Central memory CD4-positive, alpha-beta T cell (primary cell): ENCODE measurements around the gene PDCD1LG2.
A peak's percentile ranks its signal among the peaks of the same experiment; 100 is the strongest.
"Not testable (repeated sequence)": the region's sequence is repeated elsewhere in the genome, so short reads cannot be mapped to it uniquely, and the experiment has no call there.

ENCODE experiments used
- DNase-seq: peaks from one replicate; pipeline ENCODE4 v3.0.0; 2022

Gene PDCD1LG2

DNA sequence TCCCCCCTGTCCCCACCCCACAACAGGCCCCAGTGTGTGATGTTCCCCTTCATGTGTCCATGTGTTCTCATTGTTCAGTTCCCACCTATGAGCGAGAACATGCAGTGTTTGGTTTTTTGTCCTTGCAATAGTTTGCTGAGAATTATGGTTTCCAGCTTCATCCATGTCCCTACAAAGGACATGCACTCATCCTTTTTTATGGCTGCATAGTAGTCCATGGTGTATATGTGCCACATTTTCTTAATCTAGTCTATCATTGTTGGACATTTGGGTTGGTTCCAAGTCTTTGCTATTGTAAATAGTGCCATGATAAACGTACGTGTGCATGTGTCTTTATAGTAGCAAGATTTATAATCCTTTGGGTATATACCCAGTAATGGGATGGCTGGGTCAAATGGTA lies 15.6 kb upstream of the PDCD1LG2 start:
- not testable (repeated sequence) for DNase-seq

DNA sequence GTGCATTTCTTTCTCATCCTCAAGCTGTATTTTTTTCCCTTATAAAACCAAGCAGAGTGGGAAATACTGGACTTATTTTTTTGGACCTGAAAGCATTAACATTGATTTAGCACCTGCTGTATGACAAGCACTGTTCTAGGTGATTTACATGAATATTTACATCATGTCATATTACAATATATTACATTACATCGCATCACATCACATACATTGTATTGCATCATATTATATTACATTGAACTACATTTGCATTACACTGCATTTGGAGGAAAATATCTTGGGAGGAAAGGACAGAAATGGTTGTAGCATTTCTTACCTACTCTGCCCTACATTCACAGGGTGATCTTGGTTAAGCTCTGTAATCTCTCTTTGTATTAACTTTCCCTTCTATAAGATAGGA lies 11.2 kb upstream of the PDCD1LG2 start:
- no peak for DNase-seq

DNA sequence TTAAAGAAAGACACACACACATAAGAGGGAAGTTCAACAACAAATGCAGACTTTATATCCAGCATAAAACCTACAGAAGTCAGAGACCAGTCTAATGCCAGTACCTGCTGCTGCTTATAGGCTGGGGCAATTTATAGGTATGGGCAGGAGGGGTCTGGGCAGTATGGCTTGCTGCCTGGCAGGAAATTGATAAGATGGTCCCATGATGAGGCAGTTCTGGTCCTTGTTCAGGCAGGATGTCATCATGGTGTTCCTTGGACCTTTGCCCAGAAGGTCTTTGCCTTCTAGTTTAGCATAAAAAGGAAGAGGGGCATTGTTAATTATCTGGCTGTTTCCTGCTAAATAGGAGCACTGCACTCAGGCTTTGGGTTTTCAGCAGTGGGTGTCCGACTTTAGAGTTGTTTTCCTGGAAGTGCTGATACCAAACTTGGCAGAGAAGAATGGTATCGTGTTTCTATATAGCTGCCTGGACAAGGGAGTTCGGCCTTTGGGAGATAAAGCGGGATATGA lies 10.4 kb upstream of the PDCD1LG2 start:
- DNase-seq = no peak

DNA sequence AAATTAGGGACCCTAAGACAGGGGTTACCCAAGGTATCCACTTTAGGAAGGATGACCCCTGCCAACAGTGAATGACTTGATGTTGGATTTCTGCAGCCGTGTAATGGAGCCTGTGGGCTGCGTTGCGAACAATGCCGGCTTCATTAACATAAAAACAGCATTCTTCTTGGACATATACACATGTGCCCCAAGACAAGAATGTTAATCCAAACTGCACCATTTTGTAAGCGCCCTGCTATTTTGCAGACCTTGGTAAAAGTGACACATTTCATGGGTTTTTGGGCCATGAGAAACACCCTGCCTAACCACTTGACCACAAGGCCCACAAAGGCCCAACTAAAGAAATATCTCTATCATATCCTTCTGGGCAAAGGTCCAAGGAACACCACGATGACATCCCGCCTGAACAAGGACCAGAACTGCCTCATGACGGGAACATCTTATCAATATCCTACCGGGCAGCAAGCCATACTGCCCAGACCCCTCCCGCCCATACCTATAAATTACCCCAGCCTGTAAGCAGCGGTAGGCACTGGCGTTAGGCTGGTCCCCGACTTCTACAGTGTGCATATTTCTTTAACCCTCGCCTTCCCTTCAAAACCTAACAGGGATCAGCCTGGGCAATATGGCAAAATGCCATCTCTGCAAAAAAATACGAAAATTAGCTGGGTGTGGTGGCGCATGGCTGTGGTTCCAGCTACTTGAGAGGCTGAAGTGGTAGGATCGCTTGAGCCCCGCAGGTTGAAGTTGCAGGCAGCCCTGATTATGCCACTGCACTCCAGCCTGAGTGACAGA lies 9.7 kb upstream of the PDCD1LG2 start:
- no peak for DNase-seq

DNA sequence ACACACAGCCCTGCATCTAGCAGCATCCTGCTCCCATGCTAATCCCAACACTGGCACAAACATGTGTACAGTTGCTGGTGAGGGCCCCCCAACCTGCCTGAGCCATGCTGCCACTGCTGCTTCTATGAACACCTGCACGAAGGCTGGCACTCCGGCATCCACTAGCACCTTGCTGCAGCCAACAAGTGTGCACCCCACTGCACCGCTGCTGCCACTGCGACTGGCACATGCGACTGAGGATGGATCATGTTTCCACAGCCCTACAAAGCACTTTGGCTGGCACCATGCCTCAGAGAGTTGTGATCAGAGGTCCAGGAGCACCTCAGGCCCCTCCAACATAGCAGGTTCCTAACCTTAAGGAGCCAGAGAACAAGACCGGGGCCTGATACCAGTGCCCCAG lies 7.8 kb upstream of the PDCD1LG2 start:
- DNase-seq = no peak

DNA sequence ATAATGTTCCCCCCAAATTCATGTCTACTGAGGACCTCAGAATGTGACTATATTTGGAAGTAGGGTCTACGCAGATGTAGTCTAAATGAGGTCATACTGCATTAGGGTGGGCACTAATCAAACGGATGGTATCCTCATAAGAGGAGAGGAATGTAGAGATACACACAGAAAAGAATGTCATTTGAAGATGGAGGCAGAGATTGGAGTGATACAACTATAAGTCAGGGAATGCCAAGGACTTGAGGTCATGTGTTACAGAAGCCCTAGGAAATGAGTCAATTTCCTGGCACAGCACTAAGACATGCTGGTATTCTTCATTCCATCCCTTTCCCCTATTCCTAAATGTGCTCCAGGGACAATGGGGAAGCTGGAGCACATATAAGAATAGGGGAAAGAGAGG lies 758 bp upstream of the PDCD1LG2 start:
- no peak for DNase-seq

DNA sequence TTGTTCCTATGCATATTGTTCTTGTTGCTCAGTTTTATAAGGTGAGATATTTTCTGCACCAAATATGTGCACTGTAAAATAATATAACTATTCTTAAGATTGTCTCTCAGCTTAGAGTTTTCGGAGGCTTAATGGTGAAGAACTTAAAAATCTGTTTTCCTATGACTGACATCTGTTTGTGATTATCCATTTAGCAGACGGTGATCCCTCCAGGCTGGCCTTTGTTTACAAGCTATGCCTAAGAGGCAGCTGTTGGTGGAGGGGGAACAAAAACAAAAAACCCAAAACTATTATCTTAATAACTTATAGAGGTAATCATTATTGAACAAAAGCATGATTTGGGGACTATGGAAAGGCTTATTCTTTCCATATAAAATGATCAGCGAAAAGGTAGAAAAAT lies 658 bp downstream of the PDCD1LG2 start:
- DNase-seq = no peak

DNA sequence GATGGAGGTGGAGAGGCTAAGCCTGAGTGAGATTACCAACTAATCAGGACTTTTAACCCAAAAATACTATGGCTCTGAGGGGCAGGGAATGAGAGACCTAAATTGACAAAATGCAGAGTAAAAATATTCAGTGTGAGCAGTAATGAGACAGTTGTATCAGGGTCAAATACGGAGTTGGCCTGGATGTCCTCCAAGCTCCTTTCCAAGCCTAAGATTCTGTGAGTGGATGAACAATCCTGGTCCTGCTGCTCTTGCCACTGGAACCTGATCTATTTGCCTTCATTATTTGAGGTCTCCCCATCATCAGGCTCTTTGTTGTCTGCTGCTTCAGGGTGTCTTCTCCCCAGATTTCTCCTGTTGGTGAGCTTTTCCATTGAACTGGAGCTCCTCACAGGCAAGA lies 1.1 kb downstream of the PDCD1LG2 start:
- no peak for DNase-seq

DNA sequence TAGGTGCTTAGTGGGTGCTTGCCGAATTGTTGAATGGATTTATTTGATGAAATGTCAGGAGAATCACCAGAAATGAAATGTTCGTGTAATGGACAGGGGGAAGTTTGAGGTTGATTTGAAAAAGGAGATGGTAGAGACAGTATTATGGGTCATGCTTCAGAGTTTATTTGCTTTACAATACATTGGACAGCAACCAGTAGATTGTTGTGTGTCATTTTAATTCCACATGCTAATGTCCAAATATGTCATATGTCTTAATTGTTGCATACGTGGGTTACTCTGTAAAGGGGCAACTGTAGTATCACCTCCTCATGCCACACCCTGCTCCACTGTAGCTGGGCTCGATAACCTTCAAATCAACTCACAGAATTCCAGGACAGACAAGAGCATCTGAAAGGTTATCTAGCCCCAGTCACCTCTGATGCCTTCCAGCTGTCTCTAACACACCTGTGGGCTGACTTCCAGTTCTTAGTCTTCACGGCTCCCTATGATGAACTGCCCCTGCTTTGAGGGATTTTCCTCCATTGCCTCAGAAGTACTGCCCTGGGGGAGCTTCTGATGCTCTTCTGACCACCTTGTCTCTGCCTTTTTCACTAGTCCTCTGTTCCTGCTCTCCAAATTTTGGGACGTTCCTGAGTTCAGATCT lies 1.7 kb downstream of the PDCD1LG2 start:
- DNase-seq = no peak

DNA sequence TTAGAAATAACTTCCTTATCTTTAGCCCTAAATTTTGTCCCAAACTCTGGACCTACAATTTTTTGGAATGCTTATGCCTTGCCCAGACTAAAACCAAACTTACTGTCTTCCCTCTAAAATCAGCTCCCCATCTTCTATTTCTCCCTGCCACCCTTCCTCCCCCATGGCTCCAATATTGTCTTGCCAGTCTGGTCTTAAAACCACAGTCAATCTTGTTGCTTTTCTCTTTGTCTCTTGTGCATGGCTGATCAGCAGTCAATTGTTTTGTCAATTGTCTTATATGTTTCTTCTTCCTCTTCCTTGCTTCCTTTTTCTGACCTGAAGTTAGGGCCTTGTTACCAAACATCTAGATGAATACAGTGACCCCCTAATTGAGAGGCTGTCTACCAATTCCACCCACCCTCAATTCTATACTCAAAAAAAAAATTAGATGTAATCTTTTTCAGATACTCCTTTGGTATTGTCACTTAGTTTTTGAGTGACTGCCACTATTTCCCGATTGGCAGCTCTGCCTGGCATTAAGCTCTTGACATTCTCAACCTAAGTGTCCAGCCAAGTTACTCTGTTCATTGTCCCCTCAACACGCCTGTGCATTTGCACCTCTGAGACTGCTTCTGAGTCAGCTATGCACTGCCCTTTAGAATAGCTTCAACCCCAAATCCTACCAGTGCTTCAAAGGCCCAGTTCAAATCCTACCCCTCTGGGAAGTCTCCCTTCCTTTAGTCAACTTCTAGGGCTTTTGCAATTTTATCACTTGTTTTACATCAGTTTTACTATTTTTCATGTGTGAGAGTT lies 2.5 kb downstream of the PDCD1LG2 start:
- DNase-seq = no peak

DNA sequence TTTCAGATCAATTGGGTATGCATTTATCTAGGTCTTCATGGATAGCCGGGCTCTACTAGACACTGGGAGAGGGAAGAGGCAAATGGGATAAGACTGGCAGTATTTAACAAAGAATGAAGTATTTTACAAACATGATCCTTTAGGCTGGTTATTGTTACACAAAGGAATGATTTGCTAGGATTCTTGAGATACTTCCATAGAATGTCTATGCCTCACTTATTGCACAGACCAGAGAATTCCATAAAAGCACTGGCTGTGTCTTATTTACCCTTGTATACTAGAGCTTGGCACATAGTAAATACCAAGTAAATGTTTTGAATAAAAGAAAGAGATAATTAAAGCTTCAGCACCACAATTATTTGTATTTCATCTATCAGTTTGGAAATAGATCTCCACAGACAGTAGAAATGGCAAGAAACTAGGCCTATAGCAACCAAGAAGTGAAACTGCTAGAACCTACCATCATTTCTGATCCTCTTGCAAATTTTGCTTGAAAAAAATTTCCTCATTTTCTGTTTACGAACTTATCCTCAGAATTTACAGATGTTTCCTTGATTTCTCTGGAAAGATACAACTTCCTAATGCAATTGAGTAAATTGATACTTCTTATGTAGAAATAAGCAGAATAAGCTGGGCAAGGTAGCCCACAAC lies 3.8 kb downstream of the PDCD1LG2 start:
- DNase-seq = no peak

DNA sequence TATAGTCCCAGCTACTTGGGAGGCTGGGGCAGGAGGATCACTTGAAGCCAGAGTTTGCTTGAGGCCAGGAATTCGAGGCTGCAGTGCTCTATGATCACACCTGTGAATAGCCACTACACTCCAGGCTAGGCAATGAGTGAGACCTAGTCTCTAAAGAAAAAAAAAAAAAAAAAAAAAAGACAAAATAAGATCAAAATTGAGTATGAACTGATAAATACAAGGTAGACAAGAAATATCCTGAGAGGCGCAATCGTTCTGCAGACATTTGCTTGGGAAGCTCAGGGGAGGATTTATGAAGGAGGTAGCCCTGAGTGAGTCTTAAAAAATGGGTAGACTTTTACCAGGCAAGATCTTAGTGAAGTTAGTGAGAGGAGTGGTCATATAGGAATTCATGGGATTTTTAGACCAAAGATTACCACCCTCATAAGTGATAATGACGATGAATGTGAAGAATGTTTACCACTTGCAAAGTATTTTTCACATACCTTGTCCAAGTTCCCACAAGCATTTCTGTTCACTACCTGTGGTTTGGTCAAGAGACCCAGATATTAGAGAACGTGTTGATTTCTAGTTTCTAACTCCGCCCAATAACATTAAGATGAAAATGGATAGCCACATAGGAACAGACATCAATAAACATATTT lies 4.4 kb downstream of the PDCD1LG2 start:
- DNase-seq = no peak

DNA sequence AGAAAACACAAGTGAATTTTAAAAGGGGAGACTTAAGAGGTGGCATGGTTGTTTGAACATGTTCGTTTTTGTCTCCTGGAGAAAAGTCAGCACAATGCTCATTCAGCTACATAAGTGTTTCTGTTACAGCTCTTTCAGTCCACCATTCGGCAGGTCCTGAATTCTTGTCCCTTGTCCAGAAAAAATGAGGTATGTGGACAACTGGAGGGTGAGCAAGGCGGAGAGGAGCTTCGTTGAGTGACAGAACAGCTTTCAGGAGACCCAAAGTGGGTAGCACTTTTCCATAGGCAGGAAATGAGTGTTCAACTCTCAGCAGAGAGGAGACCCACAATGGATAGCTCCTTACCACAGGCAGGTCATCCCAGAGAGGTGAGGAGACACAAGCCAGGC lies 4.9 kb downstream of the PDCD1LG2 start:
- no peak for DNase-seq

DNA sequence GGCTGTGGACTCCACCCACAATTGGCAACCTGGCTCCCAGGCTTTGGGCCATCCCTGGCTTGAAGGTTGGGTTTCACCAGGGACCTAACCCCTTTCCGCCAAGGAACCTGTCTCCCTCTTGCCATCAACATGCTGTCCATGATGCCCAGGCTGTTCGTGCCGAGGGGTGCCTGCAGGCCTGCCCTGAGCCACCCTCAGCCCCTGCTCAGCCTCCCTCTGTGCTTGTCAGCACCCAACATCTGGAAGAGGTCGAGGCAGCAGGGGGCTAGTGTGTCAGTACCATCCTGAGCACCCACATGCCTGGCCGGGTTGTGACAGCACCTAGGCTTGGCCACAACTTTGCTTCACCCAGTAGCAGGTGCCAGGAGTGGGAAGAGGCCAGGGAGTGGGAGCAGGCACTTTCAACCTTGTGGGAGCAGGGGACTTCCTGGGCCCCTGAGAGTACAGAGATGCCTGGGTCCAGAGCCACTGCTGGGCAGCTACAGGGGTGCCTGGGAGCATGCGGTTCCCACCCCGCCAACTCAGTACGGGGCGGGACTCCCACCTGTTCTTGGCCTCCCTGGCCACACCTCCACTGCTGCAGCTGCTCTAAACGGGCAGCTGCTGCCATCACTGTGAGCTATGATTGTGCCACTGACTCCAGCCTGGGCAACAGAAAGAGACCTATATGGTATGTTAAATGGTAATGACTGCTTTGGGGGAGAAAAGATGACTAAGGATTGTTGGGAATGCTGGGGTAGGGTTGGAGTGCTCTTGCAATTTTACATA lies 6.3 kb downstream of the PDCD1LG2 start:
- DNase-seq = no peak

DNA sequence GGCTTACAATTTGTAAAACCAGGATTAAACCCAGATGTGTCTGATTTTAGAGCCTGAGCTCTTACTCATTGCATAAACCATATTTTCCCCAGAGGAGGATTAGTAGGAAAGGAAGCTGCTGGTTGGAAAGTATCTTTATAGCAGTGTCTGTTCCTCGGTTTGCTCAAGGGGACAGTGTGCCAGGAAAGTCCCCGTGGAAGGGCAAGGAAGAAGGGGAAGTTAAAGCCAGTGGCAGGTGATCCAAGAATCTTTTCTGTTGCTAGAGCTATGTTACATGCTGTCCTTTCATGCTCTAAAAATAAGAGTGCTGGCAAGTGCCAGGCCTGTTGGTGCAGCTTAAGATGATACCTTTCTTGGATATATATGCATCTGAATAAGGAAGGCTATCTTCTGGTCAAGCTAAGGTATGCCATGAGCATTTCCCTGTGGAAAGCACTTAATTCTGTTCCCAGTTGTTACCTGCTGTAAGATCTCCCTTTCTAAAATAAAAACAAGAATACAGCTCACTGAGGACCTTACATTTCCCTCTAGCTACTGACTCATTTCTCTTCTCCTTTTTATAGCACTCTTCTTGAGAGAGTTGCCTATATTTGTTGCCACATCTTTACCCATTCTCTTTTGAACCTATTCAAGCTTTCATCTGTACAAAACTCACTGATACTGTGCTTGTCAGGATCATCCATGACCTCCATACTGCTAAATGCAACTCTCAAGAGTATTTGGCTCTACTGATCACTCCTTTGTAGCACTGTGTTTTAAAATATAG lies 8.0 kb downstream of the PDCD1LG2 start:
- no peak for DNase-seq

DNA sequence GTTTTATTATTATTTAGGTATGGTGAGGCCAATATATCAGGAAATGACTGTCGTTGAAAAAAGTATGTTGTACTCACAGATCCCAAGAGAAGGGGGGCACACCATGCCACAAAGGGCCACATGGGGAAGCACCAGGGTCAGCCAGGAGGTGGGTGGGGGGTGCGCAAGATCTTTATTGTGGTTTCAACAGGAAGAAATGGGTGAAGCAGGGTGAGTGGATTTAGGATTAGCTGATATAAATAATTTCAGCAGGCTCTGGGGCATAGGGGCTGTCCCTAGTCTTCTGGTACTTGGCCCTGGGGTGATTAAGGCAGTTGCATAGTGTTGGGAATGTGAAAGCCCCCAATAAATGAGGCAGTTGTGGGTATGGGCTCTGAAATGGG lies 8.6 kb downstream of the PDCD1LG2 start:
- DNase-seq = no peak

DNA sequence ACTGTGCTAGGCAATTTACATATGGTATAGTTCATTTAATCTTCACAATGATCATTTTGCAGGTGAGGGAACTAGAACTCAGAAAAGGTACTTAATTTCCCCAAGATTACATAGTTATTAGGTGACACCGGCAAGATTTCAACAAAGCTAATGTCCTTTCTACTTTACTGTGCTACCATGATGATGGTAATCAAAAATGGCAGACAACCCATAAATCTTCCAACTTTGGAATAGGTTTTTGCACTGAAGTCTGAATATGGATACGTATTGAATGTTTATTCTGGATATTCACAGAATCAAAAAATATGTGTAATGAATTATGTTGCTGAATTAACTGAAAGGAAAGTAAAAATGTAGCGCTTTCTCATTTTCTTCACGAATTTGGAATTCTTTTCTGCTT lies 13.8 kb downstream of the PDCD1LG2 start:
- DNase-seq = no peak

DNA sequence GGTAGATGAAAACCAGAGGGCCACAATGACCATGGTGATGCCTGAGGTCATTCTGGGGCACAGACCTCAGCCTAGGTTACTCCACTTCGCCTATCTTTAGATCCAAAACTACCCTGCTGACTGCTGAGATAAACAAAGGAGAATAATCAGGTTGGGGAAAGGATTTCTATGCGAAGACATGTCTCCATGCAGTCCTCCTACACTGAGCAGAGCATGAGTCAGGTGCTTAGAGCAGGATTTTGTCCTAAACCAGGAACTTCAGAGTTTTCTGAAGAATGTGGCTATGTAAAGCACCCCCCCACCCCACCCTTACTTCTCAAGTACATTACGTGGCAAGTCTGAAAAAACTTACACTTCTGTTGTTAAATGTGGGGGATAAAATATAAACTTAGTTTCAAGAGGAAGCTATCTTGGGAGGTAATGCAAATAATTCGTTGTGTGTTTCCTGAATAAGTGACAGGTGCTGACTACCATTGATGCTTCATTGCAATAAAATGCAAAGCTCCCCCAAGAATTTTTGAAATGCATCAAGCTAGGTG lies 19.4 kb downstream of the PDCD1LG2 start:
- DNase-seq = no peak

DNA sequence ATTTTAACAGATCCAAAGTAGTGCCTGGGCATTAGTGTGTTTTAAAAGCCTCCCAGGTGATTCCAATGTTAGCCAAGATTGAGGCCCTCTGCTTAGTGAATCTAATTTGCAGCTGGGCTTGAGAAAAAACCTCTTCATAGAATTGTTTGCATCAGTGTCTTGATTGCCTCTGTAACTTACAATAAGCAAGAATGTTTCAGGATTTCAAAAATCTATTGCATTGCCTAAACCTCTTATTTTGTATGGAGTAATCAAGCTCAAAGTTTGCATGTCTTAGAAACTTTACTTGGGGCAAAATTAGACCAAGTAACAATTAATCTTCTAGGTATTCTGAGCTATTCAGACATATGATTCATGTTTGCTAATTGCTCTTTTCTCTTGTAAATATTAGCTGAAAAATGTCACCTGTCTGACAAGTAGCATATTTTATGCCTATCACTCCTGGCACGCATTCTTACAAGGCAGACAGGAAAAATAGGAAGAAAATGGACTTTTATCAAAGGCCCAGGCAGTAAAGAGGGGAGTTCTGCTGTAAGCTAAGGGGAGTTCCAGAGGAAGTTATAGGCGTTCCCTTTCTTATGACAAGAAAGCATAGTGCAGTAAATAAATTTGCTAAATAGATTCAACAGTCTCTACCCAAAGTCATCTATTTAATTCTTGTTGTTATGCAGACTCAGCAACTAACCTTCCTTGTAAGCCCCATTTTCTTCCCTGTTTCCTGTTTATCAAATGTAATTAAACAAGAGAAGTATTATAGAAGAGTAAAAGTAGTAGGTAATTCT lies 21.0 kb downstream of the PDCD1LG2 start:
- peak; percentile 24 for DNase-seq

DNA sequence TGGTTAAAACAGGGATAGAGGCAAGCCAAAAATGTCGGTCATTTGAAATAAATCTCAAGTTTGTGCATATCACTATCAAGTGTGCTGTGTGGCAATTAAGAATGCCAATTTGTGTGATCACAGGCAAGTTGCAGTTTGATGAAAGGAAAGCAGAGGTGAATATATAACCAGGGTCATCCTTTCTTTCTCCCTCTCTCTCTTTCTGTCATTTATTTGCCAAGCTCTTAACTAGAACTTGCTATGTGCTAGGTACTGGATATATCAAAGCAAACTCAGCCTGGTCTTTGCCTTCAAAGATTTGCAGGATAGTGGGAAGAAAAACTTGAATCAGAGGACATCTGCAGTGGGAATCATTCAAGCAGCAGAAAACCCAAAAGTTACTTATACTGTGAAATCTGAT lies 22.0 kb downstream of the PDCD1LG2 start:
- DNase-seq = no peak
